ENCODE data around the gene HELZ.

Gene HELZ

DNA sequence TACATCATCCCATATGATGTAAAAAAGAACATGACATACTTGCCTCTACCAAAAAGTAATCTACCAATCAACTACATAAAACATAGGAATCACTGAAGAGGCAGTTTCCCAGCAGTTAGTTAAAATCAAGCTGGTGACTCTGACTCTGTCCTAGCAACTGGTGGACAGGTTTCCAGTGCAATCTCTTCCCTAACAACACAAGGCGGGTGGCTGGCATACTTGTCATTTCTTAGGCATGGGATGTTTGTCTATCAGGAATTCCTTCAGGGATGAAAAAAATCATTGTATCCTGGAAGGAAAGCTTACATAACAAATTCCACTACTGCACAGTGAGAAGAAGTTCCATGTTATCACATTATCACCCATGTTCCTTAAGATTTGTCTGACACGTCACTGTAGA, 50.9 kb downstream of the HELZ start:
- DNase-seq (ENCODE audit: low spot score): no peak

DNA sequence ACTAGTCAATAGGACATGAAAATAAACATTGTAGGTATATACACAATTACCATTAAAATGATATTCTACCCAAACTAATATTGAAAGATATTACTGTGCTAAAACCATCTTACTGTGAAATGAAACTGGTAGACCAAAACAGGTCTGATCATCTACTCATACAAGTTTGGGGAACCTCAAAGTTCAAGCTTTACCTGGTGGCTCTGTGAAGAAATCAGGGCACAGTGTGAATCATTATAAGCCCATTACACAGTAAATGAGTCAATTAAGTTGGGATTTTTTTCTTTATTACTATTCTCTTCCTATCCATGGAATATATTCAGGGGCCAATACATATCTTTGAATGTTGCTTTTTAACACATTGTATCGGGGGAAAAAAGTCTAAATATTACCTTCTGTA, 57.1 kb downstream of the HELZ start:
- no peak for DNase-seq (ENCODE audit: low spot score)

DNA sequence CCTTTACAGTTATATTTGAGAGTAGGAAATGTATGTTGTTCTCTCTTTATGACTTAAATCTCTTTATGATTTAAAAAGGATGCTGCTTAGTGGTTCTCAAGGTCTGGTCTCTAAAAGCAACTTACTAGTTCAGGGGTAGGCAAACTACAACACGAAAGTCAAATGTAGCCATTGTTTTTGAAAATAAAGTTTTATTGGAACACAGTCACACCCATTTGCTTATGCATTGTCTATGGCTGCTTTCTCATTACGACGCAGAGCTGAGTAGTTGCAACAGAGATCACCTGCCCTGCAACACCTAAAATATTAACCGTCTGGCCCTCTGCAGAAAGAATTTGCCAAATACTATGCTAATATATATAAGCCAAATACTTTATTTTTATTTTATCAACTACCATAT, 58.2 kb downstream of the HELZ start:
- DNase-seq (ENCODE audit: low spot score): no peak

DNA sequence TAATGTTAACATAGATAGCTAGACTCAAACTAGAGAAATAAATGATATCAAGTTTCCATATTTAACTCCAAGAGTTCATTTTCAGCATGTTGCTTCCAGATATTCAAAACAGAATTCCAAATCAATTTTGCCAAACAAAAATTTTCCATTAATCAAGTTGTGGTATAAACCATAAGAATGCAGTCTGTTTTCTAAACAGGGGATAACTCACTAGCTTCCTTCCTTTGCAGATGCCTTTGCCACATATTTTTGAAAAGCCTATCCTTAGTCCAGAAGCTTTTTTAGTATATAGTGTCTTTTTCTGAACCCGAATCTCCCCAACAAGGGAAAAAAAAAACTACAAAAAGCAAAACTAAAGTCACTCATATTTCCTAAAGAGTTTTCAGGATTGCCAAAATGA, 61.5 kb downstream of the HELZ start:
- no peak for DNase-seq (ENCODE audit: low spot score)

DNA sequence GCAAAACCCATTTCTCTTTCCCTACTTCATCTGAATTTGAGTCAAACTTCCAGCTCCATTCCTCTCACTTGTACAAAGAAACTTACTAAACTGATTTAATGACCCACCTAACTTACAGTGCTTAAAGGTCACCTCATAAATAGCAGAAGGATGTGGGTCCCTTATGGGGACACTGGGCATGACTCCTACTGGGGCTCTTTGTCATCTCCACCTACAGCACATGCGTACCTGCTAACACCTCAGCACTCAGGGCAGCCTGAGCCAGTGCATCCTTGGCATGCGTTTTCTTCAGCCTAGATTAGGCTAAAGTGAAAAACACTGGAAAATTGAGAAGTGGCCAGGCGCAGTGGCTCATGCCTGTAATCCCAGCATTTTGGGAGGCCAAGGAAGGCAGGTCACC, 63.2 kb downstream of the HELZ start:
- DNase-seq (ENCODE audit: low spot score): no peak

DNA sequence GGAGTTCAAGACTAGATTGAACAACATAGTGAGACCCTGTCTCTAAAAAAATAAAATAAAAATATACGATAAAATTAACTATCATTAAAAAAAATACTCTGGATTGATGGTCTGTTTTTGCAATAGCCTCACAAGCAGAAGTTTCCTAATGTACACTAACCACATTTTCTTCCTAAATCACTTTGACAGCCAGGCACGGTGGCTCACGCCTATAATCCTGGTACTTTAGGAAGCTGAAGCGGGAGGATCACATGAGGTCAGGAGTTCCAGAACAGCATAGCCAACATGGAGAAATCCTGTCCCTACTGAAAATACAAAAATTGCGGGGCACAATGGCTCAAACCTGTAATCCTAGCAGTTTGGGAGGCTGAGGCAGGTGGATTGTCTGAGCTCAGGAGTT, 64.7 kb downstream of the HELZ start:
- DNase-seq (ENCODE audit: low spot score): no peak

DNA sequence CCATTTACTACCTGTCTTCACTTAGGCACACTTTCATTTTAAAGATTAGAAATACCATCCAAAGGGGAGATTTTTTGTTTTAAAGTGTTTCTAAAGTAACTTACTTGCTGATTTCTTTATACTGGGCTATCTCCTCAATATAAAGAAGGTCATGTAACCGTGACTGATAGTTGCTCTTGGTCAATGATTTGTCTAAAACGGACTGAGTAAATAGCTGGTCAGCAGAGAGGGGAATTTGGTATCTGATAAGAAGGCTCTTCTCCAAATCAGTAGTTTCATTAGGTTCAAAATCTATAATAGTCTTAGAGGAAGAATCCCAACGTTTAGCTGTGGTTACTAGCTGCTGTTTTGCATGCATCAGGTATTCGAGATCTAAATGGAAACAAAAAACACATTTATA, 66.4 kb downstream of the HELZ start:
- no peak for DNase-seq (ENCODE audit: low spot score)

DNA sequence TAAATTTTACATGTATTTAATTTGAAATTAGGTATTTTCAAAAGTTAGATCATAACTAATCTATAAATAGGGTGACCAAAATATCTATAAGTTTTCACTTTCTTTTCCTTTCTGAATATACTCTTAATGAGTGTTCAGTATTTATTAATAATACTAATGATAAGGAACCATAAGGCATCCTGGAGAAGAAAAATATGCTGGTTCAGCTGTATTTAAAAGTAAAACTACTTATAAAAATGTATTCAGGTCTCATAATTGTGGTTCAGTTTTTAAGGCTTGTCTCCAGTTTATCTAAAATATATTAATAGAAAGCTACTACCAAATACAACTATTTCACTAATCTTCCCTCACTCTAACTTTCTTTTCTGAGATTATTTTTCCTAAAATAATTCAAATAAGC, 67.3 kb downstream of the HELZ start:
- DNase-seq (ENCODE audit: low spot score): no peak

DNA sequence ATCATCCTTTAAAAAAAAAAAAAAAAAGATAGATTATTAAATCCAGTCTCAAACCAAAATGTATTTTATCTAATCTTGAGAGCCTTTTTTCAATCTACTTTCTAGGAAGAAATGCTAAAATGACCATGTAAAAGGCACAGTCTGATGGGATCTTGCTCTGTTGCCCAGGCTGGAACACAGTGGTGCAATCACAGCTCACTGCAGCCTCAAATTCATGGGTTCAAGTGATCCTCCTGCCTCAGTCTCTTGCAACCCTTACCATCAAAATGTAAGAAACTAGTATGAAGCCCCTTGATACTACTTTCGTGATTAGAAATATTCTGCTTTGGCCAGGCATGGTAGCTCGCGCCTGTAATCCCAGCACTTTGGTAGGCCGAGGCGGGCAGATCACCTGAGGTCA, 70.8 kb downstream of the HELZ start:
- DNase-seq (ENCODE audit: low spot score): no peak

DNA sequence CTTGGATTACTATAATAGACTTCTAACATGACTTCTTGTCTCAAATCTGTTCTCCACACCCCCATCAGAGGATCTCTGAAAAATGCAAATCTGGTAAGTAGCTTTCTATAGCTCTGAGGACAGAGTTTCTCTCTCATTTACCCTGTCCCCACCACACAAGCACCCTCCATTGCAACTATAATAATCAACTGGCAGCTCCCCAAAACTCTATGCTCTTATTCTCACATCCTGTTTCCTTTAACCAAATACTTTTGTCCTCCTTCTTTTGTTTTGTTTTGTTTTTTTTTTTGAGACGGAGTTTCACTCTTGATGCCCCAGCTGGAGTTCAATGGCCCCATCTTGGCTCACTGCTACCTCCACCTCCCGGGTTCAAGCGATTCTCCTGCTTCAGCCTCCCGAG, 73.4 kb downstream of the HELZ start:
- no peak for DNase-seq (ENCODE audit: low spot score)

DNA sequence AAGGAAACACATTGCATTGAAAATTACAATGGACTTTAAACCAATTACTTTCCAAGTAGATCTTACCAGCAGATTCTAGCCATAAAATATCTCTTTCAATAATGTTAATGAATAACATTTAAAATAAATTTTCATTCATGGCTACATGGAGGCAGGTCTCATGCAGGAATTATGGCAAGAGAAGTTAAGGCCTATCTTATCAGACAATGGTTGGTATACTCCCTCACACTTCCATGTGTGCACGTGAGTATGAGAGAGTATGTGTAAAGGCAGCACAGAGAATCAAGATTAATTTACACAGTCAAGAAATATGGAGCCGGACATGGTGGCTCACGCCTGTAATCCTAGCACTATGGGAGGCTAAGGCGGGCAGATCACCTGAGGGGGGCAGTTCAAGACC, 76.5 kb downstream of the HELZ start:
- no peak for DNase-seq (ENCODE audit: low spot score)

DNA sequence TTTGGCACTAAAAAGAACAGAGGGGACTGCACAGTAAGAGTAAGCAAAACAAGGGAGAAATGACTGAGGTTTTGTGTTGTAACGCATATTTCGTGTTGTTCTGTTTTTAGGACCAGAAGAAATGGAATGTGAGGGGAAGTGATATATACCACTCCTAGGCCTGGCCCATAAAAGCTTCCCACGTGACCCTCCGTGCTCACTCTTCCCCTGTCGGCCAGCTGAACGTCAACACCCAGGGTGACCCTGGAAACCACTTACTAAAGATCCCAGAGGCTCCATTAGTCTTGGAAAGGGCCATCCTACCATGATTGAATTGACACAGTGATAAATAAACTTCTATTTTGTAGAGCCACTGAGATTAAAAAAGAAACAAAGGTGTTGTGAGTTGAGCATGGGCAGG, 79.8 kb downstream of the HELZ start:
- DNase-seq (ENCODE audit: low spot score): no peak

DNA sequence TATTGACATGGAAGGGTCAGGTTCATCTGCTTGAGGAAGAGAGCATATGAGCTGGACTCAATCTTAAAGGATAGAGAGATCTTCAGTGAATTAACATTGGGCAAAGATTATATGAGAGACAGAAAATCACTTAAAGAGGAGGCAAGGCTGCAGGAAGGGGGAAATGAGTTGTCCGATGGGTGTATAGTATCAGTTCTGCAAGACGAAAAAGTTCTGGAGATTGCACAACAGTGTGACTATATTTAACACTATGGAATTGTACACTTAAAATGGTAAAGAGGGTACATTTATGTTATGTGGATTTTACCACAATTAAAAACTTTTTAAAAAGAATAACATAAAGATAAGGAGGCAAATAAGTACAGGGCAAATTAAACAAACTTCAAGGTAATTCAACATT, 80.7 kb downstream of the HELZ start:
- no peak for DNase-seq (ENCODE audit: low spot score)

DNA sequence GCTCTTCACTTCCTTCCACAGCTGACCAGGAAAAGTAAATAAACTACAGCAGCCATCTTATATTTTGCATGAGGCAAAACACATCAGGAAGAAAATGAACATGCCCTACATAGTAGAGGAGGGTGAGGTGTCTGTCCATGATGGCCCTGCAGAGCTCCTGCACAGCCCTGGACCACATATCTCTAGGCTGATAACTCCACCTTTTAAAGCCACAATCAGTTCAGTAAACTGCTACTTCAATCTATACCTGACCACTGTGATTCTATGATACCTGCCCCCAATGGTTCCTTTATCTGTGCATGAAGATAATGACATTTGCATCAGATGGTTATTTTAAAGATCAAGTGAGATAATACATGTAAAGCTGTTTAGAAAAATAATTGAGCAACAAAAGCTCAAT, 82.2 kb downstream of the HELZ start:
- no peak for DNase-seq (ENCODE audit: low spot score)

DNA sequence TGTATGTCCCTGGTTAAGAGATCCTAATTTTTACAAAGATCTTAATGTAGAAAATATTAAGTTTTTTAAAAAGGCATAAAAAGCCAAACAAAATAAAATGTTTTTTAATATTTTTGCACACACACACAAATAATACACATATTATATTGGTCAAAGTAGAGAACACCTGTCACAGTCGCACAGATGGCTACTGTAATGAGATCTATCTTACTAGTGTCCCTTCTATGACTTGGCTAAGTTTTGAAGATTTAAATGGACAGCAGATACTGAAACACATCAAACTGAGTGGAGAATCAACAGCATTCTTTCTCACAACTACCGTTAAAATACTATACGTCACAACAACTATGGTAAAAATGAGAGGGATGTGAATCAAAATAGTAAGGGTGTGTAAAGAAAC, 83.4 kb downstream of the HELZ start:
- no peak for DNase-seq (ENCODE audit: low spot score)

DNA sequence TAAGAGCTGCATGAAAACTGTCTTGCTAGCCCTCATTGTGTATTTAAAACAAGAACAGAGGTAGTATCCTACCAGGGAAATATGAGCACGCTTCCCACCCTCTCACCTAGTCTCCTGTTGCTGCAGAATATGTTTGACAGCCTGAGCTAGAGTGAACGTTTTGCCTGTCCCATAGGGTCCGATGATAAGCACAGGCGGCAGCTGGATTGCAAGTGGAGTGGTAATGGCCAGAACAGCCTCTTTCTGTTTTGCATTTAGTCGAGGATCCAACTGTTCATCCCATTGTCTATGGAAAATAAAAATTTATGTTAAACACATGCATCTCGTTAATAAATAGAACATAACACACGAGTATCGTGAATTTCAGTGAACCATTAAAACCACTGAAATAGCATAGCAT, 84.2 kb downstream of the HELZ start:
- DNase-seq (ENCODE audit: low spot score): no peak

DNA sequence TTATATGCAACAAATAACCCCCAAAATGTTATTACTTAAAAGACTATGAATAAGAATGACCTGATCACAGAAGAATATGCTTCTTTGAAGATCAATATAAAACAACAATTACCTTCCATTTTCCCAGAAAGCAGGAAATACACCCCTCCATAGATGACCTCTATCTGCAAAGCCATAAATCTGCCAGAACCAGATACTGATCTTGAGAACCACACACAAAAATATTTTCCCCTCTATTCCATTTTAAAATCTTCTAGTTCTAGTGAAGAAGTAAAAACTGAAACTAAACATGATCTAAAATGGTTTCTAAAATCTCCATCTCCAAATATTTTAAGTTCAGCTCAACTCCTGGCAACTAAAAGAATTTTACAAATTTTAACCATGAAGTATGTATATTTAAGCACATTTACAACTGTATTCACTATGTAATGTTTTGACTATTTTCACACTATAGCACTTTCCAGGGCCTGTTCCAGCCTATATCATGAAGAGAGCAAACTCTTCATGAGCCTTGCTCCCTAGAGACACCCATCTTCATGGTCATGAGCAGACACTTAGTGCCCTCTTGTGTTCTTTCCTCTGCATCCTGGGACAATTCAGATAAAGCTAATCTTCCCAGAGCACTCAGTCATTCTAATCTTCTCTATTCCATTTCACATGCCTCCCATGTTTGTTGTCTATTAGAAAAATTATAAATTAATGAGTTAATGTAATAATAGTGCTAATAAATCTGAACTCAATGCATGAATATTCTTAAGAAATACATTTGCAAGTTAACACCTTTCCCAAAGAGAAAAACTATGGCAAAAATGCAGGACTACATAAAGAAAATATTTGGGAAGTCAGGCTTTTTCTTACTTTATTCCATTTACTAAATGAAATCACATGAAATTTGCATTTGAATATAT, 87.0 kb downstream of the HELZ start:
- DNase-seq (ENCODE audit: low spot score): peak; percentile 75

DNA sequence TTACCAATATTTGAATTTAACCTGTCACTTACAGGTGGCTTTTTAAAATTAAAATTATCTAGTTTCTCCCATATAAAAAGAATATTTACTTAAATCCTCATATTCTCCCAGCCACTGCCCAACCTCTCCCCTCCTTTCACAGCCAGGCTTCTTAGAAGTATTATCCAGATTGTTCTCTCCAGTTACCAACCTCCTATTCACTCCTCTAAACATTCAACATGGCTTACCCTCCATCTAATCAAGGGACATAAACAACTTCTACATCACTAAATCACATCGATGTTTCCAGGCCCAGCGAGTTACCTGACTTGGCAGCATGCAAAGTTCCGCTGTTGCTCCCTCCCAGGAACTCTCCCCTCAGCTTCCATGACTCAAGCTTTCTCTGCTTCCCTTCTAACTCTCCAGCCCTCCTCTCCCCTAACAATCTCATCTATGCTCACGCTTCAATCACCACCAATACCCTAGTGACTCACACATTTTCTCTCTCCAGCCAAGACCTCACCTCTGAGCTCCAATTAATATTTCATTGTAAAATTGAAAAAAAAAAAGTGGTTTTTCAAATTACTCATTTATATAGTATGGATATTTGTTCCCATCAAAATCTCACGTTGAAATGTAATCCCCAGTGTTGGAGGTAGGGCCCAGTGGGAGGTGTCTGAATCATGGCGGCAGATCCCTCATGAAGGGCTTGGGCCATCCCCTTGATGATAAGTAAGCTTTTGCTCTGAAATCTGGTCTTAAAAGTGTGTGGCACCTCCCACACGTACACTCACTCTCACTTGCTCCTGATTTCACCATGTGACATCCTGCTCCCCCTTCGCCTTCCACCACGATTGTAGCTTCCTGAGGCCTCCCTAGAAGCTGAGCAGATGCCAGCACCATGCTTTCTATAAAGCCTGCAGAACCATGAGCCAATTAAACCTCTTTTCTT, 88.5 kb downstream of the HELZ start:
- no peak for DNase-seq (ENCODE audit: low spot score)

DNA sequence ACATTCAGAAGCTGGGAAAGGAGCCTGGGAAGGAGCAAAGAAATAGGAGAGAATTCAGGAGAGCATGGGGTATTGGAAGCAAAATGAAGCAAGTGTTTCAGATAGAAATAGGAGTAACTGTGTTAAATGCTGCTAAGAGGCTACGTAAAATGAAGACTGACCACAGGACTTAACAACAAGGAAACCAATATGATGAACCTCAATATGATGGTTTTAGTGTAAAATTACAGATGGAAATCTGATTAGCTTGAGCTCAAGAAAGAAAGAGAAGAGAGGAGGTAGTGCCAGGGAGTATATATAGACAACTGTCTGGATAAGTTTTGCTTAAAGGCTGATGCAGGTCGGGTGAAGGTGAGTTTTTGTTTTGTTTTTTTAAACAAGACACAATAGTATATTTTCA, 92.2 kb downstream of the HELZ start:
- no peak for DNase-seq (ENCODE audit: low spot score)

DNA sequence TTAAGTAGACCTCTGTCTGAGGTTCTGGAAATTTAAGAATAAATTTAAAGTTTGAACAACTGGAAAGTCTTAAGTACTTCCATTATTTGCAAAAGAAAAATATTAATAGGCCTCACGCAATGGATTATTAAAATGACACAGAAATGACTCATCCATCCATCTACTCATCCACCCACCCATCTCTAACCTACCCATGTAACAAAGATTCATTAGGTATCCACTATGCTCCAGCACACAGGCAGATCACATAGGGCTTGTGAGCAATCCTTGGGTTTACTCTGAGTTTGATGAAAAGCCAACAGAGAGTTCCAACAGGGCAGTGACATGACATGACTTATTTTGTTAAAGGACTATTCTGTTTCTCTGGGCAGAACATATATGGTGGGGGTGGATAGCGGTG, 93.3 kb downstream of the HELZ start:
- no peak for DNase-seq (ENCODE audit: low spot score)

DNA sequence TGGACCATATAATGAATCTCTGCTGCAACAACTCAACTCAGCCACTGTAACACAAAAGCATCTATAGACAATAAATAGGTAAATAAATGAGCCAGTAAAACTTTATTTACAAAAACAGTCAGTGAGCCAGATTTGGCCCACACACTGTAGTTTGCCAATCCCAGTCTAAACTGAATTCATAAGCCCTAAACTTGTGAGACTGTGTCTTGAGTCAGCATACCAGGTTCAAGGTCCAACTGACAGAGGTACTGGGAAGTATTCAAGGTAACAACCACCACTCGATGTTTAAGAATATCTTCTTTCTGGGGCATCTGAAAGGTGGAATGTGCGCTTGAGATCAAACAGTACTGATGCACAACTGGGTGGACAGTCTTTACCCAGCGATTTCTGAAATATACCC, 94.2 kb downstream of the HELZ start:
- DNase-seq (ENCODE audit: low spot score): no peak

DNA sequence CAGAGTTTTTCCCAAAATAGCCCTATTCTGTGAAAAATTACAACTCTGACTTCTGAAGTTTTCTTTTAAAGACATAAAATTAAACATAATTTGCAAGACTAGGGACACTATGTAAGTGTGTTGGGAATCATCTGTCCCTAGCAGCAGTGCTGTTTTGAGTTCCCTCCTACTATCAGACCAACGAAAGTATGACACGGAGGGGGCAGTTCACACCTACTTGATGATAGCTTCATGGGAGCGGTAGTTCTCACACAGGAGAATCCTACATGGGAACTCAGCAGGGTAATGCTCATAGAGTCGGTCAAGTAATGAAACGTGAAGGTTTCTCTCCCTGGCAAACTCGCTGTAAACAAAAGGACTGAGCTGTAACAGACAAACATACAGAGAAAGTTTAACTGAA, 96.6 kb downstream of the HELZ start:
- DNase-seq (ENCODE audit: low spot score): no peak

Data from SK-N-DZ (cell line).